NCI-H187 treated with DMSO at 0.1 percent for 48 hours (cell line): Measurements from ENCODE around the gene TLR4.

ENCODE experiments used
- DNase-seq: peaks from one replicate; lab custom pipeline; 2025; lab: John Stamatoyannopoulos, UW

The TLR4 gene

DNA sequence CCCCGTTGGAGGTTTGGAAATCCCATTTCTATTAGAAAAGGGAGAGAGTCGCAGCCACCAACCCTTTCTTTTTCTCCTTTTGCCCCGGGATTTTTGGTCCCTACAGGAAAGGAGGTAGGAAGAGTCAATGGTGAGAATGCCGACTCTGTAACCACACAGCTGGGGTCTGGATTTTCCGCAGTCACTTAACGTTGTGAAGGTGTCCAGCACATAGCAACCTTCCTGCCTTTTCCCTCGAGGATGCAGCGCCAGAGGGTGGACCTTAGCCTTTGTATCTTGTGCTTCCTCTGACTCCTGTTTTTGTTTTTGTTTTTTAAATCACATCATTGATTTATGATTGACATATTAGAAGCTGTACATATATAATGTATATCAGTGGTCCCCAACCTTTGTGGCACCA lies 41.4 kb downstream of the TLR4 start:
- no peak for DNase-seq

DNA sequence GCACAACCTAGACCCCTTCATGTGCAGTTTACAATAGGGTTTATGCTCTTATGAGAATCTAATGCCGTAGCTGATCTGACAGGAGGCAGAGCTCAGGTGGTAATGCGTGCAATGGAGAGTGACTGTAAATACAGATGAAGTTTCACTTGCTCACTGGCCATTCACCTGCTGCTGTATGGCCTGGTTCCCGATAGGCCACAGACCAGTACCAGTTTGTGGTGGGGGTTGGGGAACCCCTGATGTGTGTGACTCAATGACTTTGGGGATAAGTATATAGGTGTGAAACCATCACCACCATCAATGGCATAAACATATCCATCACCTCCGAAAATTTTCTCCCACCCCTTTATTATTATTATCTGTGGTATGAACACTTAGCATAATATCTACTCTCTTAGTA lies 42.1 kb downstream of the TLR4 start:
- no peak for DNase-seq

DNA sequence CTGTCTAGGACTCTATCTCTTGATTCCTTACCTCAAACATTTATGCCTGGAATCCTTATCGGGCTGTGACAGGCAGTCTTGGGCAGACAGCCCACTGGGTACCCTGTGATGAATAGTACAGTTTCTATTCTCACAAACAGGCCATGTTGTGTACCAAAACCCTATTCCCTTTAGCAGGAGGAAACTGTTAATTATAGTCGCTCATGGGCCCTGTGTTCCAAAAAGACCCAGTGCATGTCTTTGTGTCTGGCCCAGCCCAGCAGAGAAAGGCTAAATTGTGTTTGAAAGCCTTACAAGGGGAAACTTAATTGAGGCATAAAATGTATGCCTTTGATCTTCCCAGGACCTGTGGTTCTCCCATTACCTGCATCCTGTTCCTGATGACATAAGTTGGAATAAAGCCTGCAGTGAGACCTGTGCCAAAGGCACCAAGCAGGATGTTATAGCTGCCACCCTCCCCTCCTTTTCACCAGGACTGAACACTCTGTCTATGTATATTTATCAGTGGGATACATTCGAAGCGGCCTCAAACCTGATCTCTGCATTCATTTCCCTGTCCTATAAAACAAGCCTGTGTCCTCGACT lies 43.3 kb downstream of the TLR4 start:
- no peak for DNase-seq

DNA sequence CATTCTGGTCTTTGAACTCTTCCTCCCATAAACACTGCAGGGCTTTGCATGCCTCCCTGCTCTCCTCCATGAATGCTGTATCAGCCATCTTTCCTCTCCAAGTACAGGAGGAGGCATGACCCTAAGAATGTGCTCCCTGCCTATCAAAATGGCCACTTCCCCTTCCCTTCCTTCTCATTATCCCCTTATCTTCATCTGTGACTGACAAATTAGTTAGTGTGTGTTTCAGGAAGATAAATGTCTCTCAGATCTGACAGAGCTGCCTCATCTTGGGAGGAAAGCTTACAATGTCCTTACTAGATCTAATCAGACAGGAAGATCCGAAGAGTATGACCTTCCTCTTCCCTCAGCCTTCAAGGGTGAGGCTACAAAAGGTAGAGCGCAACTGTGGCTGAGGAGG lies 46.2 kb downstream of the TLR4 start:
- no peak for DNase-seq

DNA sequence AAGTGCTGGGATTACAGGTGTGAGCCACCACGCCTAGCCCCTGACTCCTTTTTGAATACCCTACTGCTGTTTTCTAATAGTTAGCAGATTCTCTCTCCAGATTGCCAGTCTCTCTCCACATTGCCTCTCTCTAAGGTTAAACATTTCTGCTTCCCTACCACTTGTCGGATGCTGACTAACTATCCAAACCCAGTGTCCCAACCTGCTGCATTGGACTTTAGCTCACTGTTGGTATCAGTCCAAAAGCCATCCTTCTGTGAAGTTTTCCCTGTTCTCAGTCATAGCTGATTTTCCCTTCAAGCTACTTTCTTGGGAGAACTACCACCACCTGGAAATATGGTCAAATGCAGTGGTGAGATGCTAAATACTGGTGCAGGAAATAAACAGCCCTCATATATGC lies 48.7 kb downstream of the TLR4 start:
- DNase-seq: no peak

DNA sequence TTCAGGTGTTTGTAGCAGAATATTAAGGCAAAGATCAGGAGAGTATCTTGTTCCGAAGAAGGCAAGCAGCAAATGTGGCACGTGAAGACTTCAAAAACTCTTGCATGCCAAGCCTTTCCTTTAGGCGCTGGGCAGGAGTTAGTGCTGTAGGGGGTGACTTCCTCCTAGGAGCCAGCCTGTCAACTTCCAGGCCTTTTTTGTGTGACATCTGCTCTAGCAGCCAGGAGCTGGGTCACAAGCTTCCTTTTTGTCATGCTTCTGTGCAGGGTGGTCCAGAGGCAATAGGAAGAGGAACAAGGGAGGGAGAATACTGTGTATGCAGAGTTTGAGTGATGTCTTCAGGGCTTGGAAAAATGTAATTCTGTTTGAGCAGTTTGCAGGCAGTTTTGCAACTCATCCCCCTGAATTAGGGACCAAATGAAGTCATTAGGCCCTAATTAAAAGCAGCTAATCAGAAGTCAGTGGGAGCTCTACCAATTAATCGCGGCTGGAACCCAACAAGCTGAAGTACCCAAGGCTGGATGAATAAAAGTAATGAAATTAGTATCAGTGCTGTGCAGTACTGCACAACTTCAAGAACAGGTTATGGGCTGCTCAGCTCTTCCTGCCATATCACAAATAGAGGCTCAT lies 53.5 kb downstream of the TLR4 start:
- DNase-seq: no peak

DNA sequence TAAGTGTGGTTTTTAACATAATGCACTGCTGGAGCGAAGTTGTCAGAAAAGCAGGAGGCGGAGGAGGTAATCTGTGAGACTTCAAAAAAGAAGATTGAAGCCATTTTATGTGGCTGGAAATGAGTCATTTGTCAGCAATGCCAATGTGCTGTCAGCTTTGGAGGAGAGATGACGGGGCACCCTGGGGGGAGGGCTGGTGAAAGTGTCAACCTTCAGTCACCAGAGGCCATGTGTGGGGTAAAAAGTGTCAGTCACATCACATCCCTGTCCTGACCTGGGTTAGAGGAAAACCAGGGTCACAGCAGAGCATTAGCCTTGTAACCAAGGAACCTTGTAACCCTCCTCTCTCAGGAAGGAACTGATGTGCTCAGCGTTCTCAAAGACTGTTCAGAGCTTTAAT lies 59.1 kb downstream of the TLR4 start:
- no peak for DNase-seq

DNA sequence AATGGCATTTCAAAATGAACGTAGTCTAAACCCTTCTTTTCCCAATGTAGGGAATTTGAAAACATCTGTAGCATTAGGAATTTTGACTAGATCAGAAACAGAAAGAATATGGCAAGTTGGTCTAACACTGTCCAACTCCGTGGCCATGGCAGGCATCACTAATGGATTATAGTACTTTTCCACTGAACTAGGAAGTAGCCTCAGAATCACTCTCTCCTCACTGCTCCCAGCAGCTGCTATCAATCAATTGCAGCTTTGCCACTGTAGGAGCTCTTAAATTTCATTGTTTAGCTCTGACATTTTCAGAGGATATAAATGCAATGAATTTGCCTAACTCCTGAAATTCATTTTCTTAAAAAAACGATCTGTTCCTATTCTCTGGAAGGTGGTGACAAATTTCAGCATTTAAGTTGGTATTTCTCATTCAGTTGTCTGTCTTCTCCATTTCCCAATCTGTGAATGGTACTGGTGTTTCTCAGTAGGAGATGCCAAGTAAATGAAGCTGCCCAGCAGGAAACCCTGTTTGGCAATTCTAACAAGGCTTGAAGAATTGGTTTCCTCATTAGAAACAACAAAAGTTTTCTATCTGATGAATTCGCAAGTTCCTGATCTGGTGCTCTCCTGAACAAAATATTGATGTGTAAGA lies 64.7 kb downstream of the TLR4 start:
- DNase-seq: no peak

DNA sequence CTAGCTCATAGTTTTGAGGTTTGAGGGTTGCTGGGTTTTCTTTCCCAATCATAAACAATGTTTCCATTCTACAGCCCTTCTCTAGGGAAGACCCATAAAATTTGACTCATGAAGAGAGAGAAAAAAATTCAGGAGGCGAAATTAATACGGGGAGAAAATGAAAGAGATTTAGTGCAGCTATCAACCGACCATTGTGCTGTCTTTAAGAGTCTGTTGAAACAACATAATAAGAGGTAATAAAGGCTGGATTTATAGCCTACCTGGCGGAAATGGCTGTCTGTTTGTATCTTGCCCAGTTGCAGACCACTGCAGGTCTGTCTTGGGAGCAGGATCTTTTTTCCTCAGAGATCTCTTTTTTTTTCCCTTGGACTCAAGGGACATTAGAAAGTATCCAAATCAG lies 66.9 kb downstream of the TLR4 start:
- no peak for DNase-seq

DNA sequence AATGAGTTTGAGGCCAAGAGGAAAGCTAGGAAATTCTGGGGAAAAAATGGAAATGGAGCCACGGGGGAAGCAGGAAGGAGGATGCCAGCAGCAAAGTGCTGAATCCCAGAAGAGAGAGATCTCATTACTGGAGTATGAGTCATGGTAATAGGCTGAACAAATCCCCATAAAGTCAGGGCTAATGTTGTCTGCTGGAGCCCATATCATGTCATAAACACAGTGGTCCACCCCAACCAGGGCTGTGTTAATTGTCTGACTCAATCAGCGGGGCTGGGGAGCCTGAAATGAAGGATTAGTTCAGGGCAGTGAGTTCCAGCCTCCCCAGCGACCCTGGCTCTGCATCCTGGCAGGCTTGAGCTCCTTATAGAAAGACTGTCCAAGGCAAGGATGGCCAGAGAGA lies 68.8 kb downstream of the TLR4 start:
- DNase-seq: no peak
